GM12878 (cell line): Measurements from ENCODE around the gene C17orf50. TPM values are rescaled to one million over a fixed set of nuclear protein-coding genes. Genes with fewer than 3 reads are reported as not detected.

Experiments used
- BACH1 ChIP-seq: fragments of 450-650 bp; IDR thresholded peaks from 2 replicates; pipeline ENCODE4 v1.6.1; 2017; ENCODE audit warnings: mild to moderate bottlenecking, borderline replicate concordance
- CREB1 ChIP-seq: IDR thresholded peaks from 2 replicates; pipeline ENCODE4 v1.6.1; 2012; ENCODE audit warnings: low read depth, mild to moderate bottlenecking, inconsistent platforms
- ESRRA ChIP-seq: IDR thresholded peaks from 2 replicates; pipeline ENCODE4 v1.6.1; 2012; ENCODE audit warnings: mild to moderate bottlenecking, low read length, improper control_type of control experiment
- HDGF ChIP-seq: fragments of 450-650 bp; IDR thresholded peaks from 2 replicates; pipeline ENCODE4 v1.6.1; 2016; ENCODE audit warnings: antibody characterized with exemption
- HSF1 ChIP-seq: fragments of 150-350 bp; IDR thresholded peaks from 2 replicates; pipeline ENCODE4 v1.6.1; 2014; ENCODE audit warnings: mild to moderate bottlenecking, low read depth, low read length
- MTA3 ChIP-seq: IDR thresholded peaks from 2 replicates; pipeline ENCODE4 v1.6.1; 2012; ENCODE audit warnings: low read length, inconsistent platforms, borderline replicate concordance
- NFIC ChIP-seq: IDR thresholded peaks from 2 replicates; pipeline ENCODE4 v1.6.1; 2012; ENCODE audit warnings: low read depth, mild to moderate bottlenecking, inconsistent platforms, low read length, moderate library complexity
- NFYA ChIP-seq: IDR thresholded peaks from 2 replicates; pipeline ENCODE4 v1.6.1; 2011; ENCODE audit warnings: low read depth, mild to moderate bottlenecking, low read length, improper control_type of control experiment, borderline replicate concordance
- NFYB ChIP-seq: IDR thresholded peaks from 2 replicates; pipeline ENCODE4 v1.6.1; 2011; ENCODE audit warnings: low read depth, mild to moderate bottlenecking, low read length, improper control_type of control experiment, moderate library complexity; ENCODE audit not compliant: insufficient read depth
- NR2F1 ChIP-seq: fragments of 450-650 bp; conservative IDR thresholded peaks from 2 replicates; pipeline ENCODE4 v1.6.1; 2017; ENCODE audit warnings: mild to moderate bottlenecking
- PAX5 ChIP-seq: IDR thresholded peaks from 2 replicates; pipeline ENCODE4 v1.6.1; 2011; ENCODE audit warnings: low read depth, low read length, borderline replicate concordance
- POLR2AphosphoS2 ChIP-seq: IDR thresholded peaks from 2 replicates; pipeline ENCODE4 v1.6.1; 2011; ENCODE audit warnings: low read depth, mild to moderate bottlenecking, low read length, improper control_type of control experiment, moderate library complexity
- RFX5 ChIP-seq: IDR thresholded peaks from 2 replicates; pipeline ENCODE4 v1.6.1; 2011; ENCODE audit warnings: low read depth, low read length, improper control_type of control experiment
- SMARCA5 ChIP-seq: fragments of 450-650 bp; IDR thresholded peaks from 2 replicates; pipeline ENCODE4 v1.6.1; 2017; ENCODE audit warnings: mild to moderate bottlenecking
- SP1 ChIP-seq: IDR thresholded peaks from one replicate; pipeline ENCODE4 v1.6.1; 2011; ENCODE audit warnings: low read depth, low read length
- SREBF1 ChIP-seq: IDR thresholded peaks from 2 replicates; pipeline ENCODE4 v1.6.1; 2012; ENCODE audit warnings: mild to moderate bottlenecking, low read length
- ZBTB4 ChIP-seq: fragments of 450-650 bp; formaldehyde crosslinking; IDR thresholded peaks from 2 replicates; pipeline ENCODE4 v1.4.0; 2022; ENCODE audit warnings: mild to moderate bottlenecking, moderate library complexity
- ZBTB40 ChIP-seq: fragments of 450-650 bp; IDR thresholded peaks from 2 replicates; pipeline ENCODE4 v1.6.1; 2016; ENCODE audit warnings: mild to moderate bottlenecking, moderate library complexity, borderline replicate concordance
- polyA plus RNA-seq, 11 experiments: library from polyadenylated mRNA; depleted of rRNA in 4 of 11; unstranded in 6 of 11; stranded (reverse) in 5 of 11; fragments of >200 nt; fragmentation: Nextera tagmentation in 4 of 11; fragmentation: Illumina TruSeq in 1 of 11; extraction: Ambion mirVana in 4 of 11; extraction: Trizol in 1 of 11; gene quantifications; 1 replicate in 1 of 11; 2 replicates in 10 of 11; pipeline versions ENCODE4 v1.2.1 to v1.2.3, GENCODE V29; 2011 to 2016; ENCODE audit warnings: inconsistent platforms in 2 of 11, missing spikeins in 2 of 11, low read depth in 1 of 11
- total RNA-seq, 4 experiments: library from RNA; depleted of rRNA in 3 of 4; stranded (reverse); fragments of >200 nt in 3 of 4; fragmentation: Illumina TruSeq in 1 of 4; extraction: Trizol in 1 of 4; gene quantifications; 2 replicates each; pipeline versions ENCODE4 v1.2.1 to v1.2.3, GENCODE V29; 2013 to 2021

The C17orf50 gene
- total and polyA plus RNA-seq, 10 of the 15 experiments (the other 5 are each of a cell fraction or from before 2014, with no cell fraction given), result 0.16 TPM; not detected in 9

GRCh38 chr17:35808962-35809854, 48.5 kb downstream of the C17orf50 start, which contains the start of gene TAF15 (continued):
- TF ChIP-seq NR2F1 (no peak), RFX5 (0 out of 2 replicates have a peak, but pooled peaks have one; percentile 15), NFYB (peak; percentile 87), ZBTB40 (no peak), BACH1 (peak; percentile 88), CREB1 (peak; percentile 49), HDGF (no peak; the same call in 1 of the 2 replicates), NFYA (no peak), NFIC (peak; percentile 69; the same call in 1 of the 2 replicates), SREBF1 (peak; percentile 100), MTA3 (no peak), SP1 (peak; percentile 89), SMARCA5 (peak; percentile 84), PAX5 (peak; percentile 3; the same call in 1 of the 2 replicates), ESRRA (peak; percentile 47; the same call in 1 of the 2 replicates), POLR2AphosphoS2 (peak; percentile 88), ZBTB4 (CRISPR knock-in tag) (no peak), HSF1 (no peak)
